Astrocyte (in vitro differentiated cells and primary cell): ENCODE measurements around the gene CAMK1D.

Source experiments
- EZH2 ChIP-seq: IDR thresholded peaks from 2 replicates; pipeline ENCODE4 v1.6.1; 2012; ENCODE audit warnings: mild to moderate bottlenecking, low read length, inconsistent platforms; ENCODE audit not compliant: insufficient read depth
- TF ChIP-seq, protein P1 (sequence below): IDR thresholded peaks from 2 replicates; pipeline ENCODE4 v1.5.1; 2011; ENCODE audit warnings: low read depth, mild to moderate bottlenecking, inconsistent platforms, low read length, moderate library complexity; ENCODE audit not compliant: insufficient read depth

DNA sequence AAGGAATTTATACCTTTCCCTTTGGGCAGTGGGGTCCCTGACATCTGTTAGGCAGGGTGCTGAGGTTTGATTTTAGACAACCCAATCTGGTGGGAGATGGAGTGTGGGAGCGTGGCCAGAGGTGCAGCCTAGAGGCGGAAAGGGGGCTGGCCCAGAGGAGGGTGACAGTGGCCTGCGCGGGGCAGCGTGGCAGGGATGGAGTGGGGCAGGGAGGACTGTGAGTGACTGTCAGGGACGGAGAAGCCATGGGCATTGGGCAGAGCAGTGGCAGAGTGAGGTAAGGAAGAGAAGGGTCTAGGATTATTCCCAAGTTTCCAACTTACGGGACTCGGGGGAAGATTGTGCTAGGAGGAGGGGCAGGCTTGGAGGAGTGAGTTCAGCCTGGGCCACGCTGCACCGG is 470.3 kb downstream of the CAMK1D start:
- TF ChIP-seq, protein P1, sequence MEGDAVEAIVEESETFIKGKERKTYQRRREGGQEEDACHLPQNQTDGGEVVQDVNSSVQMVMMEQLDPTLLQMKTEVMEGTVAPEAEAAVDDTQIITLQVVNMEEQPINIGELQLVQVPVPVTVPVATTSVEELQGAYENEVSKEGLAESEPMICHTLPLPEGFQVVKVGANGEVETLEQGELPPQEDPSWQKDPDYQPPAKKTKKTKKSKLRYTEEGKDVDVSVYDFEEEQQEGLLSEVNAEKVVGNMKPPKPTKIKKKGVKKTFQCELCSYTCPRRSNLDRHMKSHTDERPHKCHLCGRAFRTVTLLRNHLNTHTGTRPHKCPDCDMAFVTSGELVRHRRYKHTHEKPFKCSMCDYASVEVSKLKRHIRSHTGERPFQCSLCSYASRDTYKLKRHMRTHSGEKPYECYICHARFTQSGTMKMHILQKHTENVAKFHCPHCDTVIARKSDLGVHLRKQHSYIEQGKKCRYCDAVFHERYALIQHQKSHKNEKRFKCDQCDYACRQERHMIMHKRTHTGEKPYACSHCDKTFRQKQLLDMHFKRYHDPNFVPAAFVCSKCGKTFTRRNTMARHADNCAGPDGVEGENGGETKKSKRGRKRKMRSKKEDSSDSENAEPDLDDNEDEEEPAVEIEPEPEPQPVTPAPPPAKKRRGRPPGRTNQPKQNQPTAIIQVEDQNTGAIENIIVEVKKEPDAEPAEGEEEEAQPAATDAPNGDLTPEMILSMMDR = no peak
- TF ChIP-seq EZH2 = no peak
